Neuron (in vitro differentiated cells): ENCODE results near the gene CACNG8.
"Not testable (repeated sequence)": the region's sequence is repeated elsewhere in the genome, so short reads cannot be mapped to it uniquely, and the experiment has no call there.

Source experiments
- H2AFZ ChIP-seq: one replicate; pipeline ENCODE4 v1.6.1; 2013; ENCODE audit warnings: low read depth, mild to moderate bottlenecking, inconsistent platforms, low read length, moderate library complexity
- H3K27me3 ChIP-seq: one replicate; pipeline ENCODE4 v1.6.1; 2013; ENCODE audit warnings: low read length; ENCODE audit not compliant: insufficient read depth
- H3K36me3 ChIP-seq: one replicate; pipeline ENCODE4 v1.6.1; 2013; ENCODE audit warnings: low read length; ENCODE audit not compliant: insufficient read depth
- H3K4me1 ChIP-seq: one replicate; pipeline ENCODE4 v1.6.1; 2013; ENCODE audit warnings: low read length; ENCODE audit not compliant: insufficient read depth
- H3K4me3 ChIP-seq: 2 replicates; pipeline ENCODE4 v1.5.1; 2013; ENCODE audit warnings: mild to moderate bottlenecking, low read length, moderate library complexity
- H3K9me3 ChIP-seq: one replicate; pipeline ENCODE4 v1.6.1; 2013; ENCODE audit warnings: low read length

The CACNG8 gene

DNA sequence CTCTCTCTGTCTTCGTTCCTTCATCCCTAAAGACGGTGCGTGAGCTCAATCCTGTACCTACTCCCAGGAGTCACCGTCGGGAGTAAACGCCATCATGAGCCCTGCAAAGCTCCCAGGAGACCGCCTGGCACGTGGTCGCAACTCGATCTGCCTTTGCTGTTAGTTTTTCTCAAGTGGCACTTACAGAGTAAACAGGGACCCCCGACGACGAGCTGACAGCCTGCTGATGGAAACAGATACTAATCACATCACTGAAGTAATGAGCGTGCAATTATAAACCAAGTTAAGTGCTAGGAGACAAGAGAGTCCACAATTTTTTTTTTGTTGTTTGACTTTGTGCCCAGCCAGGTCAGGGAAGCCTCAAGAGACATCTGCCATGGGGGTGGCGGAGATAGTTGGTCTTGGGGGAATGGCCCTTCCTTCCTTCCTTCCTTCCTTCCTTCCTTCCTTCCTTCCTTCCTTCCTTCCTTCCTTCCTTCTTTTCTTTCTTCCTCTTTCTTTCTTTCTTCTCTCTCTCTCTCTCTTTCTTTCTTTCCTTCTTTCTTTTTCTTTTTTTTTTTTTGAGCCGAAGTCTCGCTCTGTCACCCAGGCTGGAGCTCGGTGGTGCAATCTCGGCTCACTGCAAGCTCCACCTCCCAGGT, 52.3 kb downstream of the CACNG8 start:
- Histone ChIP-seq H3K4me1 (peaks cover 15% of the 10 kb centered on the region), H3K27me3 (no peaks in the 10 kb centered on the region), H3K36me3 (no peaks in the 10 kb centered on the region), H3K9me3 (peaks cover 2% of the 10 kb centered on the region), H2AFZ (no peak overlapping the region), H3K4me3 (no peak overlapping the region)

DNA sequence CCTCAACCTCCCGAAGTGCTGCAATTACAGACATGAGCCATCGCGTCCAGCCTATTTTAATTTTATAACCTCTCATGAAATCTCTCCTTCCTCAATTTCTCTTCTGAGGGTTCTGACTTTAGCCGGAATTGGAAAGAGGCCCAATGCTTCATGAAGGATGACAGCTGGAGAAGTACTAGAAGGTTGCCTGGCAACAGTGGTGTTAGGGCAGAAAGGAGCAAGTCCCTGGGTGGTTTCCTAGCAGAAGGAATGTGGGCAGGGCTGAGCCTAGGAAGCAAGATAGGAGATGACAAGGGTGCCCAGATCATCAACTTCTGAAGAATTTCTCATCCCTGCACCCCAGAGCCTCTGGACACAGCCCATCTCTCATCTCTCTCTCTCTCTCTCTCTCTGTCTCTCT, 54.5 kb downstream of the CACNG8 start:
- peaks cover 15% of the 10 kb centered on the region for H3K4me1 ChIP-seq
- H3K27me3 ChIP-seq: no peaks in the 10 kb centered on the region
- peaks cover 2% of the 10 kb centered on the region for H3K9me3 ChIP-seq
- no peak overlapping the region for H2AFZ ChIP-seq
- H3K4me3 ChIP-seq: no peak overlapping the region
- H3K36me3 ChIP-seq: no peaks in the 10 kb centered on the region

DNA sequence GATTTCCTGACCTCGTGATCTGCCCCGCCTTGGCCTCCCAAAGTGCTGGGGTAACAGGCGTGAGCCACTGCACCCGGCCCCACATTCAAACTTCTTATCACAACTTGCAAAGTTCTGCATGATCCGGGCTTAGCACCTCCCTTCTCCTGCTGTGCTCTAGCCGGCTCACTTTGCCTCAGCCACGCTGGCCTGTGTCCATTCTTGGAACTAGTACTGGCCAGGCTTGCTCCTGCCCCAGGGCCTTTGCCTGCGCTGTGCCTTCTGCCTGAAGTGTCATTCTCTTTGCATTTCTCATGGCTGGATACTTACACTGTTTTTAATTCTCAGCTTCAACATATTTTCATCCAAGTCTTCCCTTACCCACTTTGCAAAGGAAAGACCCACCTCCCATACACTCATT, 58.6 kb downstream of the CACNG8 start:
- no peak overlapping the region for H2AFZ ChIP-seq
- H3K36me3 ChIP-seq: no peaks in the 10 kb centered on the region
- no peaks in the 10 kb centered on the region for H3K9me3 ChIP-seq
- H3K4me3 ChIP-seq: no peak overlapping the region
- H3K4me1 ChIP-seq: peaks cover 19% of the 10 kb centered on the region
- H3K27me3 ChIP-seq: no peaks in the 10 kb centered on the region

- Histone ChIP-seq H3K4me1 (peaks cover 14% of the 10 kb centered on the region), H2AFZ (no peak overlapping the region), H3K36me3 (no peaks in the 10 kb centered on the region), H3K4me3 (no peak overlapping the region), H3K9me3 (no peaks in the 10 kb centered on the region), H3K27me3 (peaks cover 4% of the 10 kb centered on the region)
These were observed 59.2 kb downstream of the CACNG8 start for GRCh38 chr19:54021932-54022331.

DNA sequence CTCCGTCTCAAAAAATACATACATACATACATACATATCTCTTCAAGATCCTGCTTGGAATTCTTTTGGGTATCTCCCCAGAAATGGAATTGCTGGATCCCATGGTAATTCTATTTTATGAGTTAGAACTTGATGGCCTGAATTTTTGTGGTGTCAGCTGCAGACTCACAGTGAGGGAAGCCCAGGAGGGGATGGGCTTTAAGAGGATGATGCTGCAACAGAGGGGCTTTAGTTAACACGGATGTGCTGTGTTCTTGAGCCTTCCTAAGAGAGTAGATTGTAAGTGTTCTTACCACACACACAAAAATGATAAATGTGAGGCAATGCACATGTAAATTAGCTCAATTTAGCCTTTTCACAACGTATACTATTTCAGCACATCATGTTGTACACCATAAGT, 60.5 kb downstream of the CACNG8 start:
- Histone ChIP-seq H3K36me3 (no peaks in the 10 kb centered on the region), H3K9me3 (no peaks in the 10 kb centered on the region), H2AFZ (no peak overlapping the region), H3K27me3 (peaks cover 4% of the 10 kb centered on the region), H3K4me3 (no peak overlapping the region), H3K4me1 (peaks cover 6% of the 10 kb centered on the region)

DNA sequence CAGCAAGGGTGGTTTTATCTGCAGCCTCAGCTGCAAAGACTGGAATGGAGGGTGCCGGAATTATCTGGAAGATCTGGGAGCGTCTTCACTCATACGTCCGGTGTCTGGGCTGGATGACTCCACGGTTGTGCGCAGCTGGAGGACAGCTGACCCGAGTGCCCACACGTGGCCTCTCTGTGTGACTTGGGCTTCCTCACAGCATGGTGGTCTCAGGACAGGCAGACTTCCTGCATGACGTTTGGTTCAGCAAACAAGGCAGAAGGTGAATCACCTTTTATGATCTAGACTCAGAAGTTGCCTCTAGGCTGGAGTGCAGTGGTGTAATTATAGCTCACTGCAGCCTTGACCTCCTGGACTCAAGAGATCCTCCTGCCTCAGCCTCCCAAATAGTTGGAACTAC, 61.9 kb downstream of the CACNG8 start:
- Histone ChIP-seq H3K27me3 (peaks cover 4% of the 10 kb centered on the region), H3K4me3 (no peak overlapping the region), H2AFZ (no peak overlapping the region), H3K9me3 (no peaks in the 10 kb centered on the region), H3K36me3 (no peaks in the 10 kb centered on the region), H3K4me1 (peaks cover 6% of the 10 kb centered on the region)

GRCh38 chr19:54026656-54027055, 63.9 kb downstream of the CACNG8 start:
- Histone ChIP-seq H3K9me3 (no peaks in the 10 kb centered on the region), H3K4me1 (peaks cover 6% of the 10 kb centered on the region), H3K4me3 (no peak overlapping the region), H3K36me3 (no peaks in the 10 kb centered on the region), H3K27me3 (peaks cover 4% of the 10 kb centered on the region), H2AFZ (no peak overlapping the region)

DNA sequence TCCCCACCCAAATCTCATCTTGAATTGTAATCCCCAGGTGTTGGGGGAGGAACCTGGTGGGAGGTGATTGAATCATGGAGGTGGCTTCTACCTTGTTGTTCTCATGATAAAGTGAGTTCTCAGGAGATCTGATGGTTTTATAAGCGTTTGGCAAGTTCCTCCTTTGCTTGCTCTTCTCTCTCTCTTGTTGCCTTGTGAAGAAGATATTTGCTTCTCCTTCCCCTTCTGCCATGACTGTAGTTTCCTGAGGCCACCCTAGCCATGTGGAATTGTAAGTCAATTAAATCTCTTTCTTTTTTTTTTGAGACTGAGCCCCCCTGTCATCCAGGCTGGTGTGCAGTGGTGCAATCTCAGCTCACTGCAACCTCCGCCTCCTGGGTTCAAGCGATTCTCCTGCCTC, 66.6 kb downstream of the CACNG8 start:
- Histone ChIP-seq H3K36me3 (no peaks in the 10 kb centered on the region), H3K4me3 (no peak overlapping the region), H3K9me3 (no peaks in the 10 kb centered on the region), H3K27me3 (peaks cover 4% of the 10 kb centered on the region), H2AFZ (no peak overlapping the region), H3K4me1 (no peaks in the 10 kb centered on the region)

GRCh38 chr19:54029930-54030490, 67.3 kb downstream of the CACNG8 start:
- H3K36me3 ChIP-seq: no peaks in the 10 kb centered on the region
- no peak overlapping the region for H3K4me3 ChIP-seq
- no peaks in the 10 kb centered on the region for H3K9me3 ChIP-seq
- H2AFZ ChIP-seq: no peak overlapping the region
- H3K27me3 ChIP-seq: peaks cover 4% of the 10 kb centered on the region
- no peaks in the 10 kb centered on the region for H3K4me1 ChIP-seq

GRCh38 chr19:54030895-54031586, 68.3 kb downstream of the CACNG8 start:
- no peaks in the 10 kb centered on the region for H3K36me3 ChIP-seq
- peaks cover 4% of the 10 kb centered on the region for H3K27me3 ChIP-seq
- peaks cover 5% of the 10 kb centered on the region for H3K4me1 ChIP-seq
- H2AFZ ChIP-seq: no peak overlapping the region
- no peak overlapping the region for H3K4me3 ChIP-seq
- H3K9me3 ChIP-seq: no peaks in the 10 kb centered on the region

DNA sequence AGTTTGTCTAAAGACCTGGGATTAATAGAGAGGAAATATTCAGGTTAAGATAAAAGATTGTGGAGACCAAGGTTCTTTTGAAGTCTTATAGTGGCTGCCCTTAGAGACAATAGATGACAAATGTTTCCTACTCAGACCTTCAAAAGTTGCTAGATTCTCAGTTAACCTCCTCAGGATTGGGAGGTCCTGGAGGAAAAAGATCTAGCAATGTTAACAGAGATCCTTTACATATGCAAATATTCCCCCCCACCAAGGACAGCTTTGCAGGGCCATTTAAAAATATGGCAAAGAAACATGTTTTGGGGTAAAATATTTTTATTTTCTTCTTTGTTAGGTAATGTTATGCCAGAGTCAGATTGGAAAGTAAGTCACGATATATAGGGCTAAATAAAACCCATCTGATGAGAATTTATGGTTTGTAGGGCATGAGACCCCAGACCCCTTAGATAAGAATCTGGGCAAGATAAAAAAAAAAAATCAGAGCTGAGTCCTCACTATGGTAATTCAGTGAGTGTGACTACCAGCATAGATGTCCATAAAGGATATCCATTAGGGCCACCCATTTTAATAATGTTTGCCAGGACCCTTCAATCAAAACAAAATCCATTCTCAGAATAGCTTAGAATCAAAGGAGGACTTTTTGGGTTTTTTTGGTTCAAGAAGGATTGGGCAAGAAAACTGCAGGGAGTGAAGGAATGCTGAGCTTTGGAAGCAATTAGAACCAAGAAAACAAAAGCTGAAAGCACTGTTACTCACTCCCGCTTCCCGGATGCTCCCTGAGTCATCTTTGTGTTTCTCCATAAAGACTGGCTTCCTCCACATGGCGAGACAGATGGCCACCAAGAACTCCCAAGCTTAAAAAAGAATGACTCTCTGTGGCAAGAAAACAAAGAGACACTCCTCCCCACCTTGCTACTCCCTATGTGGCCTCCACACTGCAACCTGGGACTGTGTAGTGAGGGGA, 72.8 kb downstream of the CACNG8 start:
- H3K27me3 ChIP-seq: no peaks in the 10 kb centered on the region
- peak overlapping the region; percentile 52 for H2AFZ ChIP-seq
- H3K4me1 ChIP-seq: peaks cover 5% of the 10 kb centered on the region
- H3K36me3 ChIP-seq: no peaks in the 10 kb centered on the region
- no peaks in the 10 kb centered on the region for H3K9me3 ChIP-seq
- H3K4me3 ChIP-seq: no peak overlapping the region

DNA sequence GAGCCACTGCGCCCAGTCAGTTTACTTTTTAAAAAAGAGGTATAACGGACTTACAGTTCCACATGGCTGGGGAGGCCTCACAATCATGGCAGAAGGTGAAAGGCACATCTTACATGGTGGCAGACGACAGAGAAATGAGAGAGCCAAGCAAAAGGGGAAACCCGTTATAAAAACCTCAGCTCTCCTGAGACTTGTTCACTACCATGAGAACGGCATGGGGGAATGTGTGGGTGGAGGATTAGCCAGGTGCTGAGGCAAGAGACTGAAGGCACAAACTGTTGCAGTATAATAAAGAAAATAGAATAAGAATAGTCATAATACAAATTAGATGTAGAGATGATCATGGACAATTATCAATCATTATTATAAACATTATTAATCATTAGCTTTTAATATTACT, 73.8 kb downstream of the CACNG8 start:
- not testable (repeated sequence) for H3K27me3 ChIP-seq, H3K36me3 ChIP-seq, H2AFZ ChIP-seq, H3K4me3 ChIP-seq, H3K9me3 ChIP-seq, H3K4me1 ChIP-seq
